GM23338 (cell line): Measurements from ENCODE around the gene FYTTD1. TPM values are rescaled to one million over a fixed set of nuclear protein-coding genes. Genes with fewer than 3 reads are reported as not detected.
A peak's percentile ranks its signal among the peaks of the same experiment; 100 is the strongest.

Source experiments
- ATAC-seq: fragments of 200-7000 bp; cut with Tn5 transposase; 3 replicates; pipeline ENCODE4 v1.9.1; 2020
- DNase-seq: peaks from one replicate; pipeline ENCODE4 v3.0.0-alpha.2; 2015; ENCODE audit warnings: low spot score
- H2AFZ ChIP-seq: fragments of 200-600 bp; sonication (generic); 2 replicates; pipeline ENCODE4 v1.8.0; 2016; ENCODE audit warnings: antibody characterized with exemption, mild to moderate bottlenecking, moderate library complexity
- H3F3A ChIP-seq: fragments of 200-600 bp; sonication (generic); replicated peaks from 2 replicates; pipeline ENCODE4 v1.8.0; 2017; ENCODE audit warnings: antibody characterized with exemption, mixed run types, low read depth
- H3K27ac ChIP-seq: fragments of 200-600 bp; sonication (generic); 2 replicates; pipeline ENCODE4 v1.6.1; 2016; ENCODE audit warnings: low read depth
- H3K27me3 ChIP-seq: fragments of 200-600 bp; sonication (generic); 2 replicates; pipeline ENCODE4 v1.8.0; 2016; ENCODE audit warnings: mild to moderate bottlenecking, mixed run types, moderate library complexity; ENCODE audit not compliant: insufficient read depth
- H3K36me3 ChIP-seq: fragments of 200-600 bp; sonication (generic); 2 replicates; pipeline ENCODE4 v1.8.0; 2016; ENCODE audit warnings: mild to moderate bottlenecking; ENCODE audit not compliant: insufficient read depth
- H3K4me1 ChIP-seq: fragments of 200-600 bp; sonication (generic); 2 replicates; pipeline ENCODE4 v1.8.0; 2016; ENCODE audit warnings: mild to moderate bottlenecking, moderate library complexity; ENCODE audit not compliant: insufficient read depth
- H3K4me2 ChIP-seq: fragments of 200-600 bp; sonication (generic); 2 replicates; pipeline ENCODE4 v1.7.1; 2017; ENCODE audit warnings: mixed run types
- H3K4me3 ChIP-seq: fragments of 200-600 bp; sonication (generic); 2 replicates; pipeline ENCODE4 v1.6.1; 2016; ENCODE audit warnings: mixed run types
- H3K79me2 ChIP-seq: fragments of 200-600 bp; sonication (generic); replicated peaks from 2 replicates; pipeline ENCODE4 v1.8.0; 2017; ENCODE audit warnings: mild to moderate bottlenecking; ENCODE audit not compliant: insufficient read depth
- H3K9me2 ChIP-seq: fragments of 200-600 bp; sonication (generic); 2 replicates; pipeline ENCODE4 v1.8.0; 2017; ENCODE audit not compliant: insufficient read depth
- H4K20me1 ChIP-seq: fragments of 200-600 bp; sonication (generic); replicated peaks from 2 replicates; pipeline ENCODE4 v1.8.0; 2017; ENCODE audit warnings: mild to moderate bottlenecking; ENCODE audit not compliant: insufficient read depth
- H3K27ac Mint-ChIP-seq: 2 replicates; pipeline ENCODE4 v1.8.0; 2020; ENCODE audit warnings: inconsistent platforms, mild to moderate bottlenecking, moderate library complexity, mixed read lengths
- H3K27me3 Mint-ChIP-seq: 3 replicates; pipeline ENCODE4 v1.8.0; 2022; ENCODE audit warnings: low read depth, mild to moderate bottlenecking, moderate library complexity, mixed read lengths, inconsistent platforms; ENCODE audit not compliant: insufficient read depth, poor library complexity
- H3K36me3 Mint-ChIP-seq: 3 replicates; pipeline ENCODE4 v1.8.0; 2021; ENCODE audit warnings: low read depth, mild to moderate bottlenecking, inconsistent platforms, moderate library complexity, mixed read lengths
- H3K4me1 Mint-ChIP-seq: 3 replicates; pipeline ENCODE4 v1.8.0; 2020; ENCODE audit warnings: mild to moderate bottlenecking, inconsistent platforms, mixed read lengths
- H3K4me3 Mint-ChIP-seq: 3 replicates; pipeline ENCODE4 v1.8.0; 2021; ENCODE audit warnings: moderate library complexity, mild to moderate bottlenecking, inconsistent platforms, mixed read lengths
- H3K9me3 Mint-ChIP-seq: 3 replicates; pipeline ENCODE4 v1.8.0; 2020; ENCODE audit warnings: moderate library complexity, mild to moderate bottlenecking, inconsistent platforms, mixed read lengths
- CREB1 ChIP-seq: fragments of 250-450 bp; sonication (Bioruptor Pico); IDR thresholded peaks from 2 replicates; pipeline ENCODE4 v1.5.0; 2020; ENCODE audit warnings: low read depth, mild to moderate bottlenecking, moderate library complexity
- EZH2phosphoT487 ChIP-seq: fragments of 200-600 bp; sonication (generic); IDR thresholded peaks from one replicate; pipeline ENCODE4 v1.8.1; 2018; ENCODE audit warnings: antibody characterized with exemption; ENCODE audit not compliant: unreplicated experiment
- JUNB ChIP-seq: IDR thresholded peaks from one replicate; pipeline ENCODE4 v1.6.1; 2016; ENCODE audit warnings: antibody characterized with exemption; ENCODE audit not compliant: unreplicated experiment
- POLR2AphosphoS5 ChIP-seq: IDR thresholded peaks from 2 replicates; pipeline ENCODE4 v1.6.1; 2016; ENCODE audit warnings: antibody characterized with exemption, low read depth
- STAT1 ChIP-seq: IDR thresholded peaks from one replicate; pipeline ENCODE4 v1.6.1; 2016; ENCODE audit warnings: antibody characterized with exemption; ENCODE audit not compliant: unreplicated experiment
- ZNF114 ChIP-seq: fragments of 250-450 bp; sonication (Bioruptor Pico); IDR thresholded peaks from 2 replicates; pipeline ENCODE4 v1.5.0; 2020; ENCODE audit warnings: mild to moderate bottlenecking, moderate library complexity
- ZNF331 ChIP-seq: fragments of 250-450 bp; sonication (Bioruptor Pico); IDR thresholded peaks from 2 replicates; pipeline ENCODE4 v1.5.0; 2020; ENCODE audit warnings: low read depth, mild to moderate bottlenecking, moderate library complexity
- ZNF462 ChIP-seq: fragments of 250-450 bp; sonication (Bioruptor Pico); IDR thresholded peaks from 2 replicates; pipeline ENCODE4 v1.5.0; 2020; ENCODE audit warnings: mild to moderate bottlenecking, moderate library complexity
- polyA plus RNA-seq: library from polyadenylated mRNA; unstranded; fragments of >200 nt; fragmentation: Nextera tagmentation; extraction: Ambion mirVana; gene quantifications from 2 replicates; pipeline ENCODE4 v1.2.1, GENCODE V29; 2016
- total RNA-seq: library from RNA; depleted of rRNA; stranded (reverse); fragments of >200 nt; shearing (Covaris generic); gene quantifications from 2 replicates; pipeline ENCODE4 v1.2.3, GENCODE V29; 2014

Gene FYTTD1
- total and polyA plus RNA-seq, 2 experiments from 2014 or later = 13.7 to 14.8 TPM

GRCh38 chr3:197750396-197750831 is 731 bp downstream of the FYTTD1 start (continued):
- TF ChIP-seq ZNF114 = no peak
- no peak for TF ChIP-seq ZNF462 (CRISPR knock-in tag)
- no peak for TF ChIP-seq CREB1 (CRISPR knock-in tag)
- TF ChIP-seq EZH2phosphoT487 = no peak
- TF ChIP-seq ZNF331 (CRISPR knock-in tag) = no peak

DNA sequence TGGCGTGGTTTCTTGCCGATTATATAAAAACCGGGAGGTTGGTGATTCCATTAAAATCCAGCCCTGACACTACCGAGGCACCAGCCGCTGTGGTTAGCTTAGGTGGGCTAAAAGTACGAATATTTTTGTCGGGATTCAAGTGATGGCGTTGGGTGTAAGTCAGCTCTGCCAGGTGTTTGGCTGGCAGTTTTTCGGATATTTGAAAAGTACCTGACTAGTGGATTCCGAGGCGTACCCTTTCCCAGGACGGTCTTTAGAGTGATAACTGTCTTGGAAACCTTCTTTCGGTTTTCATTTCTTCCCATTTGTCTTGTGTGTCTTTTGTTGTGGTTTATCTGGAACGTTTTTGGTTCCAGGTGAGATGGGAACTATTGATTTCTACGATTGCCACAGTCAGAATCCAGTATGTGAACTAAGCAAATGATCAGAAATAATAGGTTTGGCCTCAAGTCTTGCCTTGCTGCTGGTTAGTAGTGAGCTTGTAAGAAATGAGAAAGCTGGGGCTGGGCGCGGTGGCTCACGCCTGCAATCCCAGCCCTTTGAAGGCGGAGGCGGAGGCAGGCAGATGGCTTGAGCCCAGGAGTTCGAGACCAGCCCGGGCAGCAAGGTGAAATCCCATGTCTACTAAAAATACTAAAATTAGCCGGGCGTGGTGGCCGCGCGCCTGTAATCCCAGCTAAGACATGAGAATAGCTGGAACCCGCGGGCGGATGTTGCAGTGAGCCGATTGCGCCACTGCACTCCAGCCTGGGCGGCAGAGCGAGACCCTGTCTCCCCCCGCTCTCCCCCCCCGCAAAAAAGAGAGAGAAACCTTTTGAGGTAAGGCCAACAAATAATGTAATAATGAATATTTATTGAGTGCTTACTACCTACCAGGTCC is 1.4 kb downstream of the FYTTD1 start:
- Histone ChIP-seq H3K4me3 (peak overlapping the region; percentile 91), H3K27ac (no peak overlapping the region), H3F3A (peaks cover 13% of the 10 kb centered on the region; the same call in 1 of the 2 replicates), H3K9me2 (no peaks in the 10 kb centered on the region), H3K36me3 (no peaks in the 10 kb centered on the region), H2AFZ (peak overlapping the region; percentile 95), H3K79me2 (peaks cover 33% of the 10 kb centered on the region), H3K4me2 (peak overlapping the region; percentile 95), H4K20me1 (0 out of 2 replicates have a peak, but pooled peaks cover 5% of the 10 kb centered on the region), H3K27me3 (peaks cover 54% of the 10 kb centered on the region), H3K4me1 (peaks cover 25% of the 10 kb centered on the region)
- no peak overlapping the region for H3K27ac Mint-ChIP-seq
- H3K4me3 Mint-ChIP-seq = peak overlapping the region; percentile 94
- H3K9me3 Mint-ChIP-seq = no peaks in the 10 kb centered on the region
- DNase-seq = no peak
- no peak for ATAC-seq
- peaks cover 21% of the 10 kb centered on the region for H3K4me1 Mint-ChIP-seq
- peaks cover 23% of the 10 kb centered on the region for H3K27me3 Mint-ChIP-seq
- H3K36me3 Mint-ChIP-seq = no peaks in the 10 kb centered on the region; the same call in 2 of the 3 replicates
- TF ChIP-seq STAT1 (no peak), POLR2AphosphoS5 (no peak), ZNF462 (CRISPR knock-in tag) (no peak), JUNB (no peak), ZNF114 (no peak), ZNF331 (CRISPR knock-in tag) (no peak), CREB1 (CRISPR knock-in tag) (no peak)
